ENCODE measurements around the gene ZNF830.
A peak's percentile ranks its signal among the peaks of the same experiment; 100 is the strongest.
"Not testable (repeated sequence)": the region's sequence is repeated elsewhere in the genome, so short reads cannot be mapped to it uniquely, and the experiment has no call there.

ZNF830 gene

GRCh38 chr17:34991606-34992005, 30.3 kb downstream of the ZNF830 start:
- no peak for DNase-seq

GRCh38 chr17:34993031-34993430, 31.7 kb downstream of the ZNF830 start:
- DNase-seq, result no peak

- no peak for DNase-seq
These were observed 35.3 kb downstream of the ZNF830 start for GRCh38 chr17:34996422-34997285.

DNA sequence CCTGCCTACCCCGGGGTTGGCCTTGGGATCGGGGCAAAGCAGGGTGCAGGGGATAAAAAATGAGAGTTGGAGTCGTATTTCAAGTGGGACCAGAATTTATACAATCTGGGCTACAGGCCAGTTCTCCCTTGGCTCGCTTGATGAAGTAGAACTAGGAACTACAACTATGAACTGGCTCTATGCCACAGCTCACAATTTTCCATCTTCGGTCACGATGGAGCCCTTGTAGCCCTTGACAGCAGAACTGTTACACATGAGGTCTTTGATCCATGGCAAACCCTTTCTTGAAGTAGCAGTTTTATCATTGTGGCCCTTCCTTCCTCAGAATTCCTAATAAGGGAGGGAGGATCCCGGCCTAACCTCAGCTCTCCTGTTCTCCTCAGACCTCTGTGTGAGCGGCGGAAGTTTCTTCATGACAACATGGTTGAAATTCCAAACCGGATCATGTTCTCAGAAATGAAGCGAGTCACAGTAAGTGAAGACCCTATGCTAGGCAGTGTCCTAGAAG, 36.1 kb downstream of the ZNF830 start:
- peak; percentile 11 for DNase-seq

DNA sequence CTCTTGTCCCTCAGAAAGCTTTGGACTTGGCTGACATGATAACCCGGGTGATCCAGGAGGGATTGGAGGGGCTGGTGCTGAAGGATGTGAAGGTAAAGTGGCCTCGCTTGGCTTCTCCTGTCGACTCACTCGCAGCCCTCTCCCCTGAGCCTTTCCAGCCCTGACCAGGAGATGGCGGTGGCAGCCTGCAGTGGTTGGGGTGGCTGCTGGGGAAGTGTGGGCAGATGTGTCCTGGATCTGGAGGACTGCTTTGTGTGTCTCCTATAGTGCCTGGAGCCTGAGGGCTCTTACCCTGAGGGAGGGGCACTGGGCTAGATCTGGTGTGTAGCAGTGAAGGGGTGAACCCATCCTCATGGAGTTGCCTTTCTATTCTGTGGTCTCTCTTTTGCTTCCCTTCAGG, 36.9 kb downstream of the ZNF830 start:
- peak; percentile 15 for DNase-seq

DNA sequence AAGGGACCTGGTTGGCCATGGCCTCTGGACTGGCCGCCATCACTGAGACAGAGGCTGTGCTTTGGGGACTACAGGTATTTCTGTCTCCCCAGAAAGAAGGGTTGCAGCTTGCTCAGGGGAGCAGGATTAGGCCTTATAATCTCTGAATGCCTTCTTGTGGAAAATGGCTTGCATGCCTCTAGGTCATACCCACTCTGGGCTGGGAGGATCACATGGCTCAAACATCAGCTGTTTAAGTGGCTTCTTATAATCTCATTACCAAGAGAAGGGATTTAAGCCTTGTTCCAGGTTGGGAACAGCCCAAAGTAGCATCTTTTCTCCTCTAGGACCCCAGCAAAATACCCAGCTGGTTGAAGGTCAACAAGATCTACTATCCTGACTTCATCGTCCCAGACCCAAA, 38.1 kb downstream of the ZNF830 start:
- no peak for DNase-seq

DNA sequence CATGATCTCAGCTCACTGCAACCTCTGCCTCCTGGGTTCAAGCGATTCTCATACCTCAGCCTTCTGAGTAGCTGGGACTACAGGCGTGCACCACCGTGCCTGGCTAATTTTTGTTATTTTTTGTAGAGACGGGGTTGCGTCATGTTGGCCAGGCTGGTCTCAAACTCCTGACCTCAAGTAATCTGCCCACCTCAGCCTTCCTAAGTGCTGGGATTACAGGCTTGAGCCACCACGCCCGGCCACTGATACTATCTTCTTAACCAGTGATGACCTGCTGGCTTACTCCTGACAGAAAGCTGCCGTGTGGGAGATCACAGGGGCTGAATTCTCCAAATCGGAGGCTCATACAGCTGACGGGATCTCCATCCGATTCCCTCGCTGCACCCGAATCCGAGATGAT, 39.6 kb downstream of the ZNF830 start:
- not testable (repeated sequence) for DNase-seq

DNA sequence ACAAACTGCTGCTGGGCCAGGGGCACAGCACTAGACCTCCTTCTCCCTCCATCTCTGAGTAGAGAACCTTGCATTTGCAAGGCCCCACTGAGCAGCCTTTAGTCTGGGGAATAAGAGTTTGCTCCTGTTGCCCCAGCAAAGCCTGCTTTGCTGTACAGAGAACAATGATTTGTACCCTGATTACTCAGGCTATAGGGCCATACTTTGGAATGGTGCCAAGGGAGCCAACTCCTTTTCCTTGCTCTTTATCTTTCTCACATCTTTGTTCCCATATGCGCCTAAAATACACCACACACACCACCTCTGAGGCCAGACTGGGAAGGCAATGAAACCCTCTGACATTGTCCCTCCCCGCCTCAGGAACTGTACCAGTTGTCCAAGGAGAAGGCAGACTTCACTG, 40.2 kb downstream of the ZNF830 start:
- no peak for DNase-seq

DNA sequence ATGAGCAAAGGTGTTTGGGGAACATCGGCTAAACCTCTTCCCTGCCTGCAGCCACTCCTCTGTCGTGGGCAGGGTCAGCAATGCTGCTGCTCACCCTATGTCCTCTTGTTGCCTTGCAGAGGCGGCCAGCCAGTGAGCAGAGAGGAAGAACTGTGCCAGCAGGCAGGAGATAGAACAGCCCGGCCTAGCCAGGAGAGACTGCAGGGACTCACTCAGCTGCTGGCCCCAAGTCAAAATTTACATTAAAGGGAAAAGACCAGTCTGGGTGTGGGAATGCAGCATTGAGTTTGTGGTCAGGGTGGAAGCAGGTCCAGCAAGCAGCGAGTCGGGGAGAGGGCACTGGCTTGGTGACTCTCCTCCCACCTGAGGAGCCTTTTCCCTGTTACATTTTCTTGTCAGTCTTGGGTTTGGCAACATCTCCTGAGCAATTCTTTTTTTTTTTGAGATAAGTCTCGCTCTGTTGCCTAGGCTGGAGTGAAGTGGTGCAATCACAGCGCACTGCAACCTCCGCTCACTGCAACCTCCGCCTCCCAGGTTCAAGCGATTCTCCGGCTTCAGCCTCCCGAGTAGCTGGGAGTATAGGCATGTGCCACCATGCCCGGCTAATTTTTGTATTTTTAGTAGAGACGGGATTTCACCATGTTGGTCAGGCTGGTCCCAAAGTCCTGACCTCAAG, 41.7 kb downstream of the ZNF830 start:
- DNase-seq, result no peak

- DNase-seq, result no peak
These were observed 42.4 kb downstream of the ZNF830 start for GRCh38 chr17:35003778-35004177.

GRCh38 chr17:35006345-35006744, 45.0 kb downstream of the ZNF830 start:
- DNase-seq, result no peak

GRCh38 chr17:35006961-35007360, 45.6 kb downstream of the ZNF830 start:
- no peak for DNase-seq

DNA sequence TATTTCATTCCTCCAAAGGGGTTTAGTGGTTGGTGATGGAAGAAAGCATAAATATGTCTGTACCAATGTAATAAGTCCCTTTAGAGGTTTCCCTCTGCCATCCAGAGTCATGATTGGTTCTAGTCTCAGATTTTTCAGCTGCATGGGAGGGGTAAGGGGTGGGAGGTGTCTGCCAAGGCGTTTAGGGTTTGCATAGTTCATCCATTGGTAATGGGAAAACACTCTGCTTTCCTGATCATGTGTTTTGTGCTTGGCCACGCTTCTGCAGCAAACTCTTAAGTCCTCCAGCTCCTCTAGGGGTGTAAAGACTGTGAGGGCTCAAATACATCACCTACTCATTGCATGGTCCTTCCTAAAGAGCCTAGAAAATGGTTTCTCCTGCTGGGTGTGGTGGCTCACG, 48.8 kb downstream of the ZNF830 start:
- DNase-seq, result no peak

DNA sequence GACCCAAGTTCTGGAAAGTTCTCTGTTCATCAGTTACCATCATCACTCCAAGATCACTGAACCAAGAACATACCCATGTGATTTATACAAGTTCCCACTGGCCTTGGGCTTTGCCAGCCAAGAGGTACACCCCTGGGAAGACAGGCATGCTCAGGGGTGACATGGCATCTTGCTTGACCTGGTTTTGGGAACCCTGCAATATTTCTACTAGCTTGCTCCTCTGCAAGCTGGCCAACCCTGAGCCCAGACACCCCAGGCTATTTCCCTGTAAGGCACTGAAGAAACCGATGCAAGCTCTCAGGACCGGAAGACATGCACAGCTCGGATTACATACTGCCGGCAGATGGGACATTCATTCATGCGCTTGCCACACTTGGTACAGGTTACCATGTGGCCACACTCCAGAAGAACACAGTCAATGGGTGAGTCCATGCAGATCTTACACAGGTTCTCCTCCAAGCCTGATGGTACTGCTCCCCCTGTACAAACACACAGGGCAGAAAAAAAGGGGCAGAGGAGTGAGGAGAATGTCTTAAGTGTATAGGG, 50.4 kb downstream of the ZNF830 start:
- peak; percentile 7 for DNase-seq
